GM21515 (cell line): Measurements from ENCODE around the gene ECSIT.

ENCODE experiments used
- ATAC-seq: cut with Tn5 transposase; IDR thresholded peaks from one replicate; pipeline ENCODE4 v1.9.1; 2021; ENCODE audit not compliant: unreplicated experiment

ECSIT gene

GRCh38 chr19:11550265-11550664, 21.3 kb upstream of the ECSIT start:
- no peak for ATAC-seq

GRCh38 chr19:11549386-11549953, 20.5 kb upstream of the ECSIT start:
- no peak for ATAC-seq

- no peak for ATAC-seq
These were observed 19.2 kb upstream of the ECSIT start for GRCh38 chr19:11547929-11548700.

- ATAC-seq = no peak
These were observed 12.3 kb upstream of the ECSIT start for GRCh38 chr19:11541238-11541637.

- ATAC-seq = no peak
These were observed 11.7 kb upstream of the ECSIT start for GRCh38 chr19:11540645-11541044.

GRCh38 chr19:11539495-11540365, 10.8 kb upstream of the ECSIT start:
- no peak for ATAC-seq

- ATAC-seq = no peak
These were observed 9.5 kb upstream of the ECSIT start, which contains the start of gene CNN1 for GRCh38 chr19:11538232-11539036. CNN1 (plus strand) TSS chr19:11538851; CDS start chr19:11538928, 77 bp downstream.

GRCh38 chr19:11535792-11536595, 7.1 kb upstream of the ECSIT start:
- ATAC-seq = peak; percentile 47

- ATAC-seq = no peak
These were observed 6.0 kb upstream of the ECSIT start for GRCh38 chr19:11534948-11535347.

- no peak for ATAC-seq
These were observed 5.6 kb upstream of the ECSIT start for GRCh38 chr19:11534538-11534937.

- no peak for ATAC-seq
These were observed 1.5 kb upstream of the ECSIT start for GRCh38 chr19:11530432-11530831.

GRCh38 chr19:11519138-11519537, 9.8 kb downstream of the ECSIT start:
- no peak for ATAC-seq

GRCh38 chr19:11513946-11514345, 15.0 kb downstream of the ECSIT start:
- no peak for ATAC-seq

- no peak for ATAC-seq
These were observed 18.5 kb downstream of the ECSIT start for GRCh38 chr19:11510444-11510843.

GRCh38 chr19:11507370-11508078, 21.4 kb downstream of the ECSIT start:
- no peak for ATAC-seq

GRCh38 chr19:11506967-11507366, 22.0 kb downstream of the ECSIT start:
- ATAC-seq = no peak

- ATAC-seq = peak; percentile 8
These were observed 22.8 kb downstream of the ECSIT start for GRCh38 chr19:11506101-11506555.

- ATAC-seq = peak; percentile 52
These were observed 23.3 kb downstream of the ECSIT start, which contains the start of gene ZNF653 for GRCh38 chr19:11505504-11506100. ZNF653 (minus strand) TSS chr19:11505839; CDS start chr19:11505786, 53 bp downstream.

- ATAC-seq = peak; percentile 81
These were observed 23.9 kb downstream of the ECSIT start for GRCh38 chr19:11505032-11505503.
